ENCODE data around the gene TM4SF1.

- no peak for TF ChIP-seq CTCF (IDR thresholded peaks at IDR 0.05; ENCODE audit: low read length)
- TF ChIP-seq EZH2 (optimal IDR thresholded peaks at IDR 0.05; ENCODE audit: low read depth, low read length): no peak
Observed at GRCh38 chr3:149366031-149366430, 11.4 kb downstream of the TM4SF1 start.

Measured in MM.1S (cell line).